Cortex of kidney (tissue), 1 donor: ENCODE measurements around the gene TIGD1.
"Not testable (repeated sequence)": the region's sequence is repeated elsewhere in the genome, so short reads cannot be mapped to it uniquely, and the experiment has no call there.

Experiments used
- DNase-seq: peaks from one replicate; lab custom pipeline; 2025; lab: John Stamatoyannopoulos, UW

The TIGD1 gene

DNA sequence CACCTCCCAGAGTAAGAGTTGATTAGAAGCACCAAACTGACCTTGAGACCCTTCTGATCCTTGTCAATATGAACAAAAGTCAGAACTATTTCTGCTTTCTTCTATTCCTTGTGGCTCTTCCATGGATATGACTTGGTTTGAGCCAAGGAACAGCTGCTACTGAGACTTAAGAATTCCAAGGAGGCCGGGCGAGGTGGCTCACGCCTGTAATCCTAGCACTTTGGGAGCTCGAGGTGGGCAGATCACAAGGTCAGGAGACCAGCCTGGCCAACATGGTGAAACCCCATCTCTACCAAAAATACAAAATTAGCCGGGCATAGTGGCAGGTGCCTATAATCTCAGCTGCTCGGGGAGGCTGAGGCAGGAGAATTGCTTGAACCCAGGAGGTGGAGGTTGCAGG lies 20.1 kb upstream of the TIGD1 start:
- not testable (repeated sequence) for DNase-seq

DNA sequence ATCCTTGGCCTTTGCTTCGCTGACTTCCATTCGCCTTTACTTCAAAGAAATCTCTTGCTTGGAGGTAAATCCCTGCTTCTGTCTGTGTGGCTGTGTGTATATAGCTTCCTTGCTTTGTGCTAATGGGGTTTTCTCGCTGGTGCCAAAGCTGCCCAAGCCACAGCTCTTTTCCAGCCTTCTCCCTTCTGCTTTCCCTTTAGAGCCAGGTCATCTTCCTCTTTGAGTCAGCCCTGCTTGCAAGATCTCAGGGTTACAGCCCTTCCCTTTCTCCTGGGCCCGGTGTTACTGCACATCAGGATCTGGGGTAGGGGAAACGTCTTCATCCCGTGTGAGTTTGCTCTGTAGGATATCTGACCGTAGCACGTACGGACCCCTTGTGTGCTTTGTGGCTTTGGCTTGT lies 19.2 kb upstream of the TIGD1 start:
- no peak for DNase-seq

DNA sequence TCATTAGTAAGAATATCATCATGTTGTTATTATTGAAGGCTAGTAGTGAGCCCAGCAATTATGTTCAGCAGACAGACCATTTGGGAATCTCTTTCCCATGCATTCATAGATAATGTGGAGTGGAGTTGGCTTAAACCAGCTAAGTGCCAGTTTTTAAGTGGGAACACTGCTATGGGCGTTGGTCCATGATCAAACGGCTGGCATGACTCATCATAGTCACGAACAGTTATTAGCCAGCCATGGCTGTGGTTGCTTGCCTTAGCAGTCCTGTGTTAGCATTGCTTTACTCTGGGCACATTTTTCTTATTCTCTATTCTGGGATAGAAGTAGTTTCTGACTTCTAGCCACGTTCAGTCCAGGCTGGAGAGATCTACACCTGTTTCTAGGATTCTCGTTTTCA lies 17.8 kb upstream of the TIGD1 start:
- DNase-seq: no peak

DNA sequence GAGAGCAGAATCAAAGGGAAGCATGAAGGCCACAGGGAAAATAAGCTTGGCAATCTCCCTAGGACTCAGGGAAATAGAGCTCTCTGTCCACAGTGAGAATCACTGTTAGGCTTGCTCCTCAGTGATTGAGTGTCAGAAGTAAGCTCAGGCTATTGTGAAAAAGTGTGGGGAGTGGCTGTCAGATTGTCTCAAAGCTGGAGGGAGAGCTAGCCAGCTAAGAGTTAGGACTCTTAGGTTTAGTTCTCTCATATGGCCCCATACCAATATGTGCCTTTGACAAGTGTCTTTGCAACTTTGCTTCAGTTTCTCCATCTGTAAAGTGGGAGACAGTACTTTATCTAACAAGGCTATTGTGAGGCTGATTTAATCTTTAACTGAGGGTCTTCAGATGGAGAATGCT lies 17.4 kb upstream of the TIGD1 start:
- DNase-seq: no peak

DNA sequence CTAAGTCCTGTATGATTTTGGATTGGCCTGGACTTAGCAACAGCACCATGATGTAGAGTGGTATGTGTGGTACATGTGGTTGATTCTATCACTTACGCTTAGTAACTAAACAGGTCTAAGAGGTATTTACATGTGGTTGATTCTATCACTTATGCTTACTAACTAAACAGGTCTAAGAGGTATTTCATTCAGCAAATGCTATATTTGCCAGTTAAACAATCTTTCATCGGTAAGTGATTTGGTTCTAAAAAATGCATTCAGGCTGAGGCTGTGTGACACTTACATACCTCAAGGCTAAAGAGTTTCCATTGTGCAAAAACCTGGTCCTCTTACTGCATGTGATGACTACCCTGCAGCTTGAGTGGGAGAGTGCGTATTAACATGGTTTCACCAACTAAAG lies 13.2 kb upstream of the TIGD1 start:
- no peak for DNase-seq

DNA sequence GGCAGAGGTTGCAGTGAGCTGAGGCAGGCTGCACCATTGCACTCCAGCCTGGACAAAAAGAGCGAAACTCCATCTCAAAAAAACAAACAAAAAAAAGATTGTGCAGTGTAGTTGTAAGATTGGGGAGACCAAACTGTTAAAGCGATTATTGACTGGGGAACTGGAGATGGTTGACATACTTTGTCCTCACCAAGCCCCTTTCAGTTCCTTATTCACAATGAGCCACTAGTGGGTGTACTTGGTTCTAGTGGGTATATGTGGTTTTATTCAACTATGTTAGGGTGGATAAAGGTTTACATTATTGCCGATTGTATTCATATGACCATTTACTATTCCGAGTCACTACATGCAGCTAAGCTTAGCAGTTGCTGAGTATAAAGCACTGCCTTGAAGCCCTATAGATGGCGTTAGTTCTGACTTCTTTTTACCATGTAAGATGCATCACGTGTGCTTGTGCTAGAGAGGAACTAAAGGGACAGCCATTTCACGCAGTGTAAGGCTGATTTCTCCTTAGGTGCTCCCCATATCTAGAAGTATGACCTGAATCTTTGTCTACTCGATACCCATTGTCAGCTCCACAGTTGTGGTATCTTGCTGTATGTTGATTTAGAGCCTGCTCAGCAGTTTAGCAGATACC lies 12.3 kb upstream of the TIGD1 start:
- no peak for DNase-seq

DNA sequence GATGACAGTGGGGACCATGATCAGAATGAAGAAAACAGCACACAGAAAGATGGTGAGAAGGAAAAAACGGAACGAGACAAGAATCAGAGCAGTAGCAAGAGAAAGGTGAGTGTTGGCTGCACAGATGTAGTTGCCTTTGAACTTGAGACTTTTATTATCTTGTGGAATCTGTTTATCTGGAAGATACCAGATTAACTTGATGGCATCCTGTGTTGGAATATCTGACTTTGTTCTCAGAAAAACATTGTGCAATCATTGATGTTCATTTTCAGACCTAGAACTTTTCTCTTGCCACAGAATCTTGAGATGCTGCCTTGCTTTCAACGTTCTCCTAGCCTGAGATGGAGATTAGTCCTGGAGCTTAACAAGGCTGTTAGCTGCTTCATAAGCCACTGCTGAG lies 6.1 kb upstream of the TIGD1 start:
- DNase-seq: no peak

DNA sequence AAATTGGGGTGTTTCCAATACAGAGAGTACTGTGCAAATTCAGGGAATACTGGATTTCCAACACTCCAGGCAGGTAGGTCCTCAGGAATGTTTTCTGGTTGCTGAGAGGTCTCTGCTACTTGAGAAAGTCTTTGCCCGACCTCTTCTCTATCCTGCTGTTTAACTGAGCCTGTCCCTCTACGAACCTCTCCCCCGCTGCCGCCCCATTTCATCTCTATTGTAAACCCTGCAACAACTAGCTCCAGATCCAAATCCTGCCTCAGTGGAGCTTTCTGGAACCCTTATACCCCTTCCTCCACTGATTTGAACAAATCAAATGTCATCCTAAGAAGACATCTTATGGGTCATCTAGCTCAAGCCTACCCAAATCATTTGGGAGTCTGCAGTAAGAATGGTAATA lies 1.4 kb upstream of the TIGD1 start:
- no peak for DNase-seq

DNA sequence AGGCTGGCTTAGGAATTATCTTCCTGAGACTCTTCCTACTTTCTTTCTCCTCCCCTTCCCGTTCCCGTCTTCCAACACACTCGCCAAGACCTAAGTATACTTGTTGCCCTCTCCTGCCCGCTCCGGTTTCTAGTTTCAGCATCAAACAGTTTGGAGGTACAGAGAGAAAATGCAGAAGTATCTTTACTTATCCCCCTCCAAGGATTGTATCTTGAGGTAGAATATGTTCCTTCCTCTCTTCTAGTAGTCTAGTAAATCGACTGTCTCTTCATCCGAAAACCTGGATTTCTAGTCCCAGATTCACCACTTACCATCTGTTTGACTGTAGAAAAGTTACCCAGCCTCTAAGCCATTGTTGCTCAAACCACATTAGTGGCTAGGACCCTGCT lies 887 bp upstream of the TIGD1 start:
- DNase-seq: no peak

DNA sequence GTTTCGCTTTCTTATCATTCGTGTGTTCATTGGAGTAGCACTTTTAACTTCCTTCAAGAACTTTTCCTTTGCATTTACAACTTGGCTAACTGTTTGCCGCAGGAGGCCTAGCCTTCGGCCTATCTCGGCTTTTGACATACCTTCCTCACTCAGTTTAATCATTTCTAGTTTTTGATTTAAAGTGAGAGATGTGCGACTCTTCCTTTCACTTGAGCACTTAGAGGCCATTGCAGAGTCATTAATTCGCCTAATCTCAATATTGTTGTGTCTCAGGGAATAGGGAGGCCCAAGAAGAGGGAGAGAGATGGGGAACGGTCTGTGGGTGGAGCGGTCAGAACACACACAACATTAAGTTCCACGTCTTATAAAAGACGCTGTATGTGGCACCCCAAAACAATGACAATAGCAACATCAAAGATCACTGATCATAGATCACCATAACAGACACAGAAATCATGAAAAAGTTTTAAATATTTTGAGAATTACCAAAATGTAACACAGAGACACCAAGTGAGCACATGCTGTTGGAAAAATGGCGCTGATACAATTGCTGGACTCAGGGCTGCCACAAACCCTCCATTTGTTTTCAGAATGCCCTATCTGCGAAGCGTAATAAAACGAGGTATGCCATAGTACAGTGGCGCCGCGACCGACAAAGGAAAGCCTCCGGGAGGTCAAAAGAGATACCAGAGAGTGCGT lies 553 bp downstream of the TIGD1 start:
- no peak for DNase-seq

DNA sequence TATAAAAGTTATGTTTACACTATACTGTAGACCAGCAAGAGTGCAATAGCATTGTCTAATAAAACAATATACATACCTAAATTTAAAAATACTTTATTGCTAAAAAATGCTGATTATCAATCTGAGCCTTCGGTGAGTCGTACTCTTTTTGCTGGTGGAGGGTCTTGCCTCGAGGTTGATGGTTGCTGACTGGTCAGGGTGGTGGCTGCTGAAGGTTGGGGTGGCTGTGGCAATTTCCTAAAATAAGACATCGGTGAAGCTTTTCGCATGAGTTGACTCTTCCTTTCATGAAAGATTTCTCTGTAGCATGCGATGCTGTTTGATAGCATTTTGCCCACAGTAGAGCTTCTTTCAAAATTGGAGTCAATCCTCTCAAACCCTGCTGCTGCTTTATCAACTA lies 2.4 kb downstream of the TIGD1 start:
- no peak for DNase-seq

DNA sequence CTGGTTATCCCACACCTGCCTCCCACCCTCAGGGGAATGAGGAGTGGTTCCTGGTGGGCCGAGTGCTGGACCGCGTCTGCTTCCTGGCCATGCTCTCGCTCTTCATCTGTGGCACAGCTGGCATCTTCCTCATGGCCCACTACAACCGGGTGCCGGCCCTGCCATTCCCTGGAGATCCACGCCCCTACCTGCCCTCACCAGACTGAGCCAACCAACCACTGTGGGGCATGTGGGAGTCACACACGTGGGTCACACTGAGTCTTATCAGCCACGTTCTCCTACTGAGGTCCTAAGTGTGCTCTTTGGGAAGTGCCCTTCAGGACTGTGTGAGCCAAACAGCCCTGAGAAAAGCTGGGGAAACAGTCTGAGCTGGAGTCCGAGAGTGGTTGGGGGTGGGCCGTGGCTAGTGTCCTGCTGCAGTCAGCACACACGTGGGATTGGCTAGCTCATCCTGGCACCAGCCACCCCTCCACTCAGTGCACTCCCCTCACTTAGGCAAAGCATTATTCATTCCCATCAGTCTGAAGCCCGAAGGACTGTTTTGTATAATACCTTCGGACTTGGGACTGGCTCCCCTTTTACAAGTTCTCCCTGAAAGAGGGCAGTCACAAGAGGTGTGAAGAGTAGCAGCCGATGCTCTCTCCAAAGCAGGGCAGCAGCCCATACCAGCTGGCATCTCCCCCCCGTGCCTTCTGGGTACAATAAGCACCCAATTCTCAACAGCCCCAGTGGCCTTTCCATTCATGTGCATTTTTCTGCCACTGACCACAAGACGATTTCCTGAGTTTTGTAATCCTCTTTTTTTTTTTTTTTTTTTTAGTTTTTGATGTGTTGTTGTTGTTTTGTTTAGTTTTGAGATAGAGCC lies 4.6 kb downstream of the TIGD1 start:
- no peak for DNase-seq

DNA sequence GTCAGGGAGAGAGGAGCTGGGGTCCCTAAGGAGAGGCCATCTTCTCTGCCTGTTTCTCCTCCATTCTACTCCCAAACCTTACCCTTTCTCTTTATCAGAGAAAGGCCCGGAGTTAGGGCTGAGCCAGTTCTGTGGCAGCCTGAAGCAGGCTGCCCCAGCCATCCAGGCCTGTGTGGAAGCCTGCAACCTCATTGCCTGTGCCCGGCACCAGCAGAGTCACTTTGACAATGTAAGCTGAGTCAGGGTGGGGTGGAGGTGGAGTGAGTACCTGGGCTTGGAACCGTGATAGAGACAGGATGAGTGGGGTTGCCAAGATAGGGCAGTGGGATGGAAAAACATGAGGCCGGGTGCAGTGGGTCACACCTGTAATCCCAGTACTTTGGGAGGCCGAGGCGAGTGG lies 5.7 kb downstream of the TIGD1 start:
- no peak for DNase-seq

DNA sequence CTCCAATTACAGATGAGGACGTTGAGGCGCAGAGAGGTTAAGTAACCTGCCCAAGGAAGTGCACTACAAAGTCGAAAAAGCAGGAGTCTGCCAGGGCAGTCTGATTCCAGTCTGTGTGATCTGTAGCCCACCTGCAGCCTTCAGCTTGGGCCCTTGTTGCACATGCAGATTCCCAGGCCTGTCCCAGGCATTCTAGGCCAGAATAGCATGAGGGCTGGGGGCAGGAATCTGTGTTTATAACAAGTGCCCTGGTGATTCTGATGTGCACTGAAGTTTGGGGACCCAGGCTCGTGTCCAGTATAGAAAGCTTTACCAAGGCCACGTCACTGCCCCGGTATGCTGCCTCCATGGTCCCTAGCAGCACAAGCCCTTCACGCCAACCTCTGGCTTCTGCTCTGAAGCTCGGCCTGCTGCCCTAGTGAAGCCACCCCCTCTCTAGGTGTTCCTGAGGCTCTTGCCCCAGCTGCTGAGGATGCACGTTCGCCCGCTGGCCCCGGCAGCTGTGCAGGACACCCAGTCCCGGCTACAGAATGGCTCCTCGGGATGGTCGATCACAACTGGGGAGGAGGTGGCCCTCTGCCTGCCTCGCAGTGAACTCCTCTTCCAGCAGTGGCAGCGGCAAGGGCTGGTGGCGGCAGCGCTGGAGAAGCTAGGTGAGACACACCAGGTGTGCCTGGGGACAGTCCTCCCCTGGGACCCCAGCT lies 6.3 kb downstream of the TIGD1 start:
- no peak for DNase-seq

DNA sequence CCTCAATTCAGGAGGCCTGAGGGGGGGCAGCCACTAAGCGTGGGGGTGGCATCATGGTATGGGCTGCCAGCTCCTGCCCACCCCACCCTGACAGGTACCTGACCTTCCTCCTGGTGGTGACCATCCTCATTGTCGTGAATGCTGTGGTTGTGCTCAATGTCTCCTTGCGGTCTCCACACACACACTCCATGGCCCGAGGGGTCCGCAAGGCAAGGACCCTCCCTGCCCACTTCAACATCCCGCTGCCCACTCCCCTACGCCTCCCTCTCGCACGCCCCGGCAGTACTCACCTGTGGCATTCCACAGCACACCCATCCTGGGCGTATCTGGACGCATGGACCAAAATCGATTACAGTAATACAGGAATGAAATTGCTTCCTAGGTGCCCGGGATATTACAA lies 6.9 kb downstream of the TIGD1 start:
- DNase-seq: no peak

DNA sequence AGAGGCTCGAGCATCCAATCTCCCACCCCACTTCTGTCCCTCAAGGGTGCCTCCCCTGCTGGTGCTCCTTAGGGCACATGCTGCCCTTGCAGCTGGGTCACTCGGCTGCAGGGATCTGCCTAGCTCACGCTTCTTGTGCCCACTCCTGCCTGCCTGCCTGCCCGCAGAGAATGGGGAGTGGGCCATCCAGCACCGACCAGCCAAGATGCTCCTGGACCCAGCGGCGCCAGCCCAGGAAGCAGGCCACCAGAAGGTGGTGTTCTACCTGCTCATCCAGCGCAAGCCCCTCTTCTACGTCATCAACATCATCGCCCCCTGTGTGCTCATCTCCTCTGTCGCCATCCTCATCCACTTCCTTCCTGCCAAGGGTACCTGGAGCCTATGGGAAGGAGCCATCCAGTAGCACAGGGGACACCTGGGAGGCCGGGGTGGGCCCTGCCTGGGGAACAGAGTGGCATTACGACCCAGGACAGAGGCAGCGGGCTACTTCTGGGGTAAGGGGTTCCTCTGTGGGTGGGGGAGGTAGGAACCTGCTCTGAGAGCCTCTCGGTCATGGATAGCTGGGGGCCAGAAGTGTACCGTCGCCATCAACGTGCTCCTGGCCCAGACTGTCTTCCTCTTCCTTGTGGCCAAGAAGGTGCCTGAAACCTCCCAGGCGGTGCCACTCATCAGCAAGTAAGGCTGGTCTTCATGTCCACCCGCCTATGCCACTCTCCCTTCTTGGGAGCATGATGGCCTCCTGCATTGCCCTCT lies 7.5 kb downstream of the TIGD1 start:
- no peak for DNase-seq

DNA sequence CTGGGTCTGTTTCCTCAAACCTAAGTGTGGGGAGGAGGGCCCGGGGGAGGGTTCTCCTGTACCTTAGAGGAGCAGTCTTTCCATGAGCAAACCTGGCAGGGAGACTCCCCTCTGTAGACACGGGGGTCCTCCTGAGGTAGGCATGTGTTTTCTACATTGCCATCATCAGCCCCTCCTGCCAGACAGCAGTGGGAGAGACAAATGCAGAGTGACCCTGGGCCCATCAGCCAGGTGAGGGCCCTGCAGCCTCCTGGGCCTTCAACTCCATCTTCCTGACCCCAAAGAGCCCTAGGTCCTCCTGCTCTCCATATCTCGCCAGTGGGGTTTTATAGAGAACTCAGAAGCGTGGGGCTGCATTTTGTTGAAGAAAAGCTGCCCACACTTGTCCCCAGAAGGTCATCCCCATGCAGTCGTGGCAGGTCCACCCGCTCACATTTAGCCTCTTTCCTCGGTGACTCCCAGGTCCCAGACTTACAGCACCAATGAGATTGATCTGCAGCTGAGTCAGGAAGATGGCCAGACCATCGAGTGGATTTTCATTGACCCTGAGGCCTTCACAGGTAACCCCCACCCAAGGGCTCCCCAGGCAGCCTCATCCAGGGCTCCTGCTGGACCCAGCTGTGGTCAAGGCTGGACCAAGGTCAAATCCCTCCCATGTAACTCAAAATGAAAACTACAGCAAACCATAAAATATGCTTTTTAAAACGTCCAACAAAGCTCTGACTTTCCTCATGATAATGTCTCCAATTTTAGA lies 8.2 kb downstream of the TIGD1 start:
- no peak for DNase-seq

DNA sequence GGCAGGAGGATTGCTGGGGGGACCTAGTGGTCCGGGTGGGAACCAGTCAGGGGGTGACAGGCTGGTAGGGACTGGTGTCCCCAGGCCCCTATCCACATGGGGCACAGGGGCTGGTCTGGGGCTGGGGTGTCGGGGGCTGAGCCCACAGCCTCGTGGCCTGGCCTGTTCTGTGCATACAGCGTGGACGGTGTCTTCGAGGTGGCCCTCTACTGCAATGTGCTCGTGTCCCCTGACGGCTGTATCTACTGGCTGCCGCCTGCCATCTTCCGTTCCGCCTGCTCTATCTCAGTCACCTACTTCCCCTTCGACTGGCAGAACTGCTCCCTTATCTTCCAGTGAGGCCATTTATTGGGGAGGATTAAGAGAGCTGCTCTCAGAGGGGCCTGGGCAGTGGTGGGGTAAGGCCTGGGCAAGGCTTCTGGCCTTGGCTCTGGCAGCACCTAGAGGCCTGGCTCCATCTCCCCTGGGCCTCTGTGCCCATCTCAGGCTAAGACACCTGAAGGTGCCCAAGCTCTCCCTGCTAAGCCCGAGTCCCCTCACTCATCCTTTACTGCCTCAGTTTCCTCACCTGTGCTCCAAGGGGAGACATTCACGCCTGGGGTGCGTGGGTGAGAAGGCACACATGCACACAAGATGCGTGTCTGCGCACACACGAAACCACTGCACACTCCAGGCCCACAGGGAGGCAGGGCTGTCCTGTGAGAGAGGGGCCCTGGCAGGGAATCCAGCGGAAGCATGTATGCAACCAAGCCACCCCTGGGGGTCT lies 9.0 kb downstream of the TIGD1 start:
- DNase-seq: no peak

DNA sequence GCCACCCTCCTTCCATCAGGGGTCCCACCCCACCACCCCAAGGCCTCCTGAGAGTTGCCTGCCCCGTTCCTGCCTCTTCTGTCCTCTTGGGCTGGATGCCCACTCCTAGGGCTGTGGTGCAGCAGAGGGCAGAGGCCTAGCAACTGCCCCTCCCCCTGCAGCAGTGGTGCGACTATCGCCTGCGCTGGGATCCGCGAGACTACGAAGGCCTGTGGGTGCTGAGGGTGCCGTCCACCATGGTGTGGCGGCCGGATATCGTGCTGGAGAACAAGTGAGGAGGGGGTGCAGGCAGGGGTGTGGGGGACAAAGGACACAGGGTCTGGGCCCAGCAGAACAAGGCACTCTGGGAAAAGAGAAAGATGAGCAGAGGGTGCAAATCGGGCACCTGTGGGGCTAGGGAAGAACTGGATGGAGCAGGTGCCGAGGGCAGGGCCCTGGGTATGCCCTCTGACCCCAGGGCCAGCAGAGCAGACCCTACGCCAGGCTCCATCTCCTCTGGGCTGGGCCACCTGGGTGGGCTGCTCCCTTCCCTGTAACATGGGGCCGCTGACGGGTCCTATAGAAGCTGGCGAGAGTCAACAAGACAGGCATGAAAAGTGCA lies 9.8 kb downstream of the TIGD1 start:
- no peak for DNase-seq
